ENCODE measurements around the gene STX12.
"Not testable (repeated sequence)": the region's sequence is repeated elsewhere in the genome, so short reads cannot be mapped to it uniquely, and the experiment has no call there.

The STX12 gene

DNA sequence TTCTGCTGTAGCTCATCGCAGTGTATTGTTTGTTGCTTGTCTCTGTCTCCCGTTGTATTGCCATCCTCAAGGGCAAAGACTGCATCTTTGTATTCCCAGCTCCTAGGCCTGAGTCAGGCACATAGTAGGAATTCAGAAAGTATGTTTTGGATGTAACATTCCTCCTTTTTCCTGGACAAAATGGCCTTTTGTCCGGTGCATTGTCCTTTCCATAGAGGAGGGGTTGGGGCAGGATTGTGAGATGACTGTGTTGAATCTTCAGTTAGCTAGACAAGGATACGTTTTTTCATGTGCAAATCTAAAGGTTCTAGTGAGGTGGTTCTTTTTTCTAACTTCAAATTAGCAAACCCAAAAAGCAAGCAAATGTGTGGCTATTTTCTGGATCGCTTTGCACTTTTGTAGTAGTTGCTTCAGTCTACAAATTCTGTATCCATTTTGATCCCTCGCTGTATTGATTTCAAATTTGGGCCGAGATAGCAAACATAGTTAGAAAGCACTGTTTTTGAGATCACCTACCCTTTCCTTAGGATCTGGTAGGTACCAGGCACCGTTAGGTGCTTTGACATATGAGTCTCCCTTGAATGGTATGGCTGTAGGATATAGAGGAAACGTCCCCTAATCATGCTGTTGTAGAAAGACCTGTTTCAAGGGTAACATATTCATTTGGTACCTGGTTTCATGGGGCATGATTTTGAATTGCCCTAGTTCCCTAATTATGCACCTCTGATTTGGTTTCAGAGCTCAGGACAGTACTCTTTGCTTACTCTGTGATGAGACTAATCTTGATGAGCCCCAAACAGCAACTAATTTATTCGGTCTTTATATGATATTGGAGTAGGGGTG lies 58.8 kb downstream of the STX12 start:
- no peak for DNase-seq

DNA sequence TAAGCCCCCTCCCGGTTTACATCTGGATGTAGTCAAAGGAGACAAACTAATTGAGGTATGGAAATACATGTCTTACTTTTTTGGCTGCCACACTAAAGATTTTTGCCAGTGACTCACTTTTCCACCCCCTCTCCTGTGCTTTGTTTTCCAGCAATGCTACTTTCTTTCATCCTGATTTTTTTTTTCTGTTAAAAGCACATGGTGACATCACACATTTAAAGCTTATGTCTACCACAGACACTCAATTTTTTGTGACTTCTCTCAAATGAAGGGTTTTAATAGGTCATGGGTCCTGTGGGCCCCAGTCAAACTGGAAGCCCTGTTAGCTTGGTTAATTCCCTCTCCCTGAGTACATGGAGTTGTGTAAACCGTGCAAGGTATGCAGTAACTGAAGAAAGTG lies 59.7 kb downstream of the STX12 start:
- DNase-seq = no peak

DNA sequence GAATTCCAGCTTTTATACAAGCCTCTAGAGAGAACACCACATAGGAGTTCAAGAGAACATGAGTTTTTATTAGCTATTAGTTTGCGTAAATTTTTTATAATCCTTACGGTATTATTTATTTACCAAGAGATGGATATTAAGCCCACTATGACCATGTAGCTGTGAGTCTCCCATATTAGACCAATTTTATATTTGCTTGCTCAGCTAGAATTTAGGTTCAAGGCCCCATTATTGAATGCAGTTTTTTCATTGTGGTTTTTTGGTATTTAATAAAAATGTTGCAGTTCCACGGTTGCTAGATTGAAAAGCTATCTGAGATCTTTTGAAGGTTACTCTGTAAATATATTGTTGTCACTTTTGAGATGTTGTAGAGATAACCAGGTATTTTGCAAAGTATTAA lies 60.5 kb downstream of the STX12 start:
- DNase-seq = no peak

DNA sequence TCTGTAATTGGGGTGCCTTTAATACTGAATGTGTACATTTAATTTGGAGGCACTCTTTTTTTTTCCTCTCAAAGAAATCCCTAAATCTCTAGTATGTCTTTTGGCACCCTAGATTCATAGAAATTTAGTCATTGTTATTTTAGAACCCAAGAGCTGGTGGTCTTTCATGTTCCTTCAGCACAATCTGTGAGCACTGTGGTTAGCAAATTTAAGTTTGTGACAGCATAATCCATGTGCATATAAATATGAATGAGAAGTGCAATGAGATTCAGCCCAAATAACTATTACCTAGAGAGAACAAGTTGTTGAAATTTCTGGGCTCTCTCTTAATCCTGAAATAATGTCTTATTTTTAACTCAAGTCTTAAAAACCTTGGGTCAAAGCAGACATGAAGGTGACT lies 62.0 kb downstream of the STX12 start:
- no peak for DNase-seq

DNA sequence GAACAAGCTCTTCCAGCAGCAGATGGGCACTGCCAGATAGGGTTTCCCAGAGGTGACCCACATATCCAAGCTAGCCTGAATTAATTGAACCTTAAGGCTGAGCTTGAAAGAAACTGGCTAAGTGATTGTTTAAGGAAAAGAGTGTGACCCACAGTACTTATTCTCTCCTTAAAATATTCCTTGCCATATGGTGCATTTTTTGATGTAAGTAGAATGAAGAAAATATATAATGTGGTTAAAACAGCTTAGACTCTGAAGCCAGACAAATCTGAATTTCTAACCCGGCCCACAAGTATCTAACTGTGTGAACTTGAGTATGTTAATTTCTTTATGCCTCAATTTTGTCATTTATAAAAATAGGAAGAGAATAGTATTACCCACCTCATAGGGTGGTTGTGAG lies 62.5 kb downstream of the STX12 start:
- no peak for DNase-seq

DNA sequence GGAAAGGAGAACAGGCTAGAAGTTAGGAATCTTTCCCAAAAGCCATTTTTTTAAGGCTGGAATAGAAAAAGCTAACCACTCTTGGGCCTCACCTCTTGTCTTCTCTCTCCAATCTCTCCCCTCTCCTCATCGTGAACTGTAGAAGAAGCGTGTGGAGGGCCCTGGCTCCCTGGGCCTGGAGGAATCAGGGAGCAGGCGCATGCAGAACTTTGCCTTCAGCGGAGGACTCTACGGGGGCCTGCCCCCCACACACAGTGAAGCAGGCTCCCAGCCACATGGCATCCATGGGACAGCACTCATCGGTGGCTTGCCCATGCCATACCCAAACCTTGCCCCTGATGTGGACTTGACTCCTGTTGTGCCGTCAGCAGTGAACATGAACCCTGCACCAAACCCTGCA lies 76.9 kb downstream of the STX12 start:
- DNase-seq = no peak

DNA sequence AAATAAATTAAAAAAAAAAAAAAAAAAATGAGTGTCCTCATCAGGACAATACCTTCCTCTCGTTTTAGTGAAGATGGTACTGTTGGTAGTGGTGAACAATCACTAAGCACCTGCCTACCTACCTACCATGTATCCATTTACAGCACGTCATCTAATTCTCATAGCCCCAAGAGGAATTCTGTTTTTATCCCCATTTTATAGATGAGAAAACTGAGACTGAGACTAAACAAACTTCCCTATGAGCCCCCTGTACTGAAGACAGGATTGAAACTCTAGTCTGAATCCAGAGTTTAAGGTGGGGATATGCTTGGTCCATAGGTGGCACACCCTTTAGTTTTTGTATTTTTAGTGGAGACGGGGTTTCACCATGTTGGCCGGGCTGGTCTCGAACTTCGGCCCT lies 82.1 kb downstream of the STX12 start:
- DNase-seq = no peak

DNA sequence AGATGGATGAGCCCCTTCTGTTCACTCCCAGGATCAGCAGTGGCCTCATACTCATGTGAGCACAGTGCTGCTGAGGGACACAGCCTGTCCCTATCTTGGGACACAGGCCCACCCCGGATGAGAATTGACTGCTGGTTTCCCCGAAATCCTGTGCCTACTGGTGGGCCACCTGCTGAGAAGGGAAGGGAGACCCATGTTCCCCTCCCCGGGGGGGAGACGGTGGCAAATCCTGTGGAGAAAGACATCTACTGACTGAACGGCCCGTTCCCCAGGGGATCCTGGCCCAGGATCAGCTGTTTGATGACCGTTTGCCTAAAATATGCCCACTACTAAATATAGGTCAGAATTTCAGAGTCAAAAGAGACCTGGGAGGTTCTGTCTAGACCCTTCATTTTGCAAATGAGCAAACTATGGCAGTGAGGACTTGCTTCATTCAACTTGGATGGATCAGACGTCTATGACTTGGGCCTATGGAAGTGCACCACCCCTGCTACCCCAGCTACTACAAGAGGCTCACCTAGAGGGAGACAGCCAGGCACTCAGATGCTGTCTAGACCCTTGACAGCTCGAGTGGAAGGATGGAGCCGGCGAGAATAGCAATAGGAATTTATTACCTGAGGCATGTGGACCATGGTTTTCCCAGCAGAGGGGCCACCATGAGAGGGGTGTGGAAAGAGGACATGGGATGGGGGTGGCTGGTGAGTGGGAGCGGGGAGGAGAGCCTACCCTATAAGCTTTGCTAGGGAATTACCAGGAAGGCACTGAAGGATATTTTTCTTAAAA lies 83.7 kb downstream of the STX12 start:
- DNase-seq = no peak

DNA sequence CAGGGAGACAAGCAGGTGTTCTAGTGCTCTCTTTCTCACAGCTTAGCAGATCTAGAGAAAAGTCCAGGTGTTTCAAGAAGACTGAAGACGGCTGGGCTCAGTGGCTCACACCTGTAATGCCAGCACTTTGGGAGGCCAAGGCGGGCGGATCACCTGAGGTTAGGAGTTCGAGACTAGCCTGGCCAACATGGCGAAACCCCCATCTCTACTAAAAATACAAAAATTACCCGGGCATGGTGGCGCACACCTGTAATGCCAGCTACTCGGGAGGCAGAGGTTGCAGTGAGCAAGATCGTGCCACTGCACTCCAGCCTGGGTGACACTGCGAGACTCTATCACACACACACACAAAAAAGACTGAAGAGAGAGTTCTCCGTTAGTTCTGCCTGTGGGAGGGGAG lies 84.5 kb downstream of the STX12 start:
- DNase-seq = not testable (repeated sequence)

DNA sequence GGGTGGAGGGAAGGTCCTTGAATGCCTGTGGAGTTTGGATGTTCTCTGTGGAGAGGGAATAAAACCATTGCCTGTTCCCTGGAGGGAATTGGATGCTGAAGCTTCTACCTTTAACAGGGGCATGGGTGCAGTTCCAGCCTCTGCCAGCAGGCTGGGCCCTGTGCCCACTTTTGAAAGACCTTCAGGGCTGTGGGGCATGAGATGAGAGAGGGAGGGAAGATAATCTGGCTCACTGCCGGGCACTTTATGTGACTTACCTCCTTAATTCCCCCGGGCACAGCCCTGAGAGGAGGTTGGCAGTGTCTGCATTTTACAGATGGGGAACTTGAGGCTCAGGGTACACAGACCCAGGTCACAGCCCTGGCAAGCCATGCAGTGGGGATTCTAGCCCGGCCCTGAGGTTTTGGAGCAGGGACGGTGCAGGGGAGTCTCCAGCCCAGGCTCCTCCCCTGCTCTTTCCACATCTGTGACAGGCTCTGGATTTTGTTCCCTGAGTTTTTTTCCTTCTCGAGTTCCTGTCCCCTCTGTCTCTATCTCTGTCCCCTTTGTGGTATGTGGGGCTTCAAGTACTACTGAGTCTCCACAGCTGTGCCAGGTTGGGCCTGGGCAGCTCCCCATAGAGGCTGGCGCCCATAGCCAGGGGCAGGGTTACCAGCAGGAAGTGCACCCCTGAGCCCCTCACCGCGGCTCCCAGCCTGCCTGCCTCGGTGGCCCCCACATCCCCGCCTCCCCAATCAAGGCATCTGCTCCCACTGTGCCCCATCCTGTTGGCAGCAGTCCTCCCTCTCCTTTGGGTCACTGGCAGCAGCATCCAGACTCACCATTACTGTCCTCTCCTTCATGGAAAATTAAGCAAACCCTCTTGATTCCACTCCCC lies 85.3 kb downstream of the STX12 start:
- peak; percentile 67 for DNase-seq

DNA sequence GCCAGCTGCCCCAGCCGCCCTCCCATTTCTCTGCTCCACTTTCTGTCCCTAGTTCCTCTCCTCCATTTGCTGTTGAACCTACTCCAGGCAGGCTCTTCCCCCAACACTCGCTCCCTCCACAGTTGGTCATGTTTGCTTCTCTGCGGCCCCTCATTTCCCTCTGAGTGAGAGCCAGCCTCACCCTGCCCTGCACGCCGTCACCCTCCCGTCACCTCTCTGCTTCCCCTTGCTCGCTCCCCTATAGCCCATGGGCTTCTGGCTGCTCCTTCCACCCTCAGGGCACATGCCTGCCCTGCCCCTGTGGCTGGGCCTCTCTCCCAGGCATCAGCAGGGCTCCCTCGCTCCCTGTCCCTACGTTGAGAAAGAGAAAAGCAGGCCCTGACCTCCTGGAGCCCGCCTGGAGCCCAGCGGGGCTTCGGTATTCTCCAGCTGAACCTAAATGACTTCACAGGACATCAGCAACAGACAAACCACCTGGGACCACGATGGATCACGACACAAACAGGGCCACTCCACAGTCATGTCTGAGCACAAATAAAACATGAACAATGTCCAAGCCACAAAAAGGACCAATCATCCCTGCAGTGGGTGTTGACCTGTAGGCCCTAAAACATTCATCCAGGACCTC lies 86.0 kb downstream of the STX12 start:
- DNase-seq = no peak

DNA sequence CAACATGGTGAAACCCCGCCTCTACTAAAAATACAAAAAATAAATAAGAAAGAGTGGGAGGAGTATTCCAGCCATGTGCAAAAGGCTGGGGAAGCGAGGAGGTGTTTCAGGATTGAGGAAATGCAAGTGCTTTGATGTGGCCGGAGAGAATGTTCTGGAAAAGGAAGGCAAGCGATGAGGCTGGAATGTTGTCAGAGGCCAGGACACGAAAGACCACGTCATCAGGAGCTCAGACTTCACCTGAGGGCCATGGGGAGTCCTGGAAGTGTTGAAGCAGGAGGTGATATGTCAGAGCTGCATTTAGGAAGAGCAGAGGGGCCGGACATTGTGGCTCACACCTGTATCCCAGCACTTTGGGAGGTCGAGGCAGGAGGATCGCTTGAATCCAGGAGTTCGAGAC lies 88.4 kb downstream of the STX12 start:
- no peak for DNase-seq

DNA sequence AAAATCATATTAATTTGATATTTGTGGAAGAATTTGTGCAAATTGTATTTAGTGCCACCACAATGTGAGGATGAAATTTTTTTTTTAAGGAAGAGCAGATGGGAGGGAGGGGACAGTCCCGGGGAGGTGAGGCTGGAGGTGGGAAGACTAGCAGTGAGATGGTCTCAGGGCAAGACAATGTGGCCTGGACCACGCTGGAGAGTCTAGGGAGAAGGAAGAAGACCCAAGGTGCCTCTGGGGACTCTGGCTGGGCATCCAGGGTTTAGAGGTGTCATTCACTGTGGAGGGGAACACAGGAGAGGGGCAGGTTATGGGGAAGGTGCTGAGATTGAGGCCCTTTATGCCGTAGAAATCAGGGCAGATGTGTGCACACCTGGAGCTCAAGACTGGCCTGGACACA lies 89.0 kb downstream of the STX12 start:
- DNase-seq = no peak

DNA sequence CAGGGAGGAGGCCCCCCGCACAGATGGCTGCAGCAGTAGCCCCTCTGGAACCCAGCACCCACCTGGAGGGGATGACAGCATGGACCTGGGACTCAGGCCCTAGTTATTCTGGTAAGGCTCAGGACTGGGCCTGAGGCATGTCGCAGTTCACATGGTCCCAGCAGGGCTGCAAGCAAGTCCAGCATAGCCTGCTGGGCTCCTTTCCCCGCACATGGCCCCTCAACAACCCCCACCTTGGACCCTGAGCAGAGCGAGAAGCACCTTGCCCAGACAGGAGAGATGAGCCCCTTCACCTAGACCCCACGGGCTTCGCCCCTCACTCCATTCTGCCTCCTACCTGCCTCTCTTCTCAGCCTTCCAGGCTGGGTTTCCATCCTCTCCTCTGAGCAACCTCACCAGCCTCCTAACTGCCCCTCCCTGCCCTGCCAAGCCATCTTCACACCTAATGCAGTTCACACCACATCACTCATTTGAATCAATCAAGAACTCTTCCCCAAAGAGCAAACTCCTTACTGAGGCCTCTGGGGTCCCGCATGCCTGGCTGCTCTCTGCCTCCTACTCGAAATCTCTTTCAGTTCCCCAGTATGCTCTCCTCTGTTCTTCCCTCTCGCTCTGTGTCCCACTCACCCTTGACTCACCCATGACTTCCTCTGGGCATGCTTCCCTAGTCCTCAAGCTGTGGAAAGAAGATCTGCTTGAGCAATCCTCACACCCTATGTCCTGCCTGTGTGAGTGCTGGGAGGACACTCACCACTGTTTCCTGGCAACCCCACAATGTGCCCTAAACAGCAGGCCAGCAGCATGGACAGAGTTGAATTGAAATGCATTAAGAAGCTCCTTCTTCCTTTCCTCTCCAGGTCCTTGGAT lies 89.9 kb downstream of the STX12 start:
- DNase-seq = no peak

DNA sequence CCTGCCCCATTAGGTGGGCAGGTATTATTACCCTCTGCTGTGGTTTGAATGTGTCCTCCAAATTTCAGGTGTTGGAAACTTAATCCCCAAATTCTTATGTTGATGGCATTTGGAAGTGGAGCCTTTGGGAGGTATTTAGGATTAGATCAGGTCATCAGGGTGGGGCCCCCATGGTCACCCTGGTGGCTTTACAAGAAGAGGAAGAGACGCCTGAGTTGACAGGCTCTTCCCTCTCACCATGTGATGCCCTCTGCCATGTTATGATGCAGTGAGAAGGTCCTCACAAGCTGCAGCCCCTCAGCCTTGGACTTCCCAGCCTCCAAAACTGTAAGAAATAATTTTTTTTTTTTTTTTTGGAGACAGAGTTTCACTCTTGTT lies 90.5 kb downstream of the STX12 start:
- no peak for DNase-seq

DNA sequence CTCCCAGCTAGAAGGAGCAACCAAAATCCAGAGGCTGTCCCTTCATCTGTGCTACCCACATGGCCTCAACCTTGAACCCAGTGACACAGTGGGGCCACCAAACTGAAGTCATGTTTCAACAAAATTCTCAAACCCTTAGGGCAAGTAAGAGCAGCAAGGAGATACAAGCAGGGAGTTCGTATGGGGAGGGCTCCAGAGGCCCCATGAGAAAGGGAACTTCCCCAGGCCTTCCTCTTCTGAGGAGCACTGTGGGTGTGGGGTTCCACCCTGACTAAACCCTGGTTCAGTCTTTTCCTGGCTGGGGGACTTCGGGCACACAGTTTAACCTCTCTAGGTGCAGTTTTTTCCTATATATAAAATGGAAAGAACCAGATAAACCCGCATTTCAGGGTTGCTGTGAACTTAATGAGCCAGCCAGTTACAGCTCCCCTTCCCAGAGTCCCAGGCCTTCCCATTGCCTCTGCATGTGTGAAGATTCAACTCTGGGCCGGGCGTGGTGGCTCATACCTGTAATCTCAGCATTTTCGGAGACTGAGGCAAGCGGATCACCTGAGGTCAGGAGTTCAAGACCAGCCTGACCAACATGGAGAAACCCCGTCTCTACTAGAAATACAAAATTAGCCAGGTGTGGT lies 91.4 kb downstream of the STX12 start:
- DNase-seq = no peak

DNA sequence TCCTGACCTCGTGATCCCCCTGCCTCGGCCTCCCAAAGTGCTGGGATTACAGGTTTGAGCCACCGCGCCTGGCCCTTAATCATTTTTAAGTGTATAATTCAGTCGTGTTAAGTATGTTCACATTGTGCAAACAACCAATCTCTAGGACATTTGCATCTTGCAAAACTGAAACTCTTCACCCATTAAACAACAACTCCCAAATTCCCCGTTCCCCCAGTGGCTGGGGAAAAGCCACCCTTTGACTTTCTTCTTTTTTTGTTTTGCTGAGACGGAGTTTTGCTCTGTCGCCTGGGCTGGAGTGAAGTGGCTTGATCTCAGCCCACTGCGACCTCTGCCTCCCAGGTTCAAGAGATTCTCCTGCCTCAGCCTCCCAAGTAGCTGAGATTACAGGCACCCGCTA lies 92.8 kb downstream of the STX12 start:
- DNase-seq = no peak

DNA sequence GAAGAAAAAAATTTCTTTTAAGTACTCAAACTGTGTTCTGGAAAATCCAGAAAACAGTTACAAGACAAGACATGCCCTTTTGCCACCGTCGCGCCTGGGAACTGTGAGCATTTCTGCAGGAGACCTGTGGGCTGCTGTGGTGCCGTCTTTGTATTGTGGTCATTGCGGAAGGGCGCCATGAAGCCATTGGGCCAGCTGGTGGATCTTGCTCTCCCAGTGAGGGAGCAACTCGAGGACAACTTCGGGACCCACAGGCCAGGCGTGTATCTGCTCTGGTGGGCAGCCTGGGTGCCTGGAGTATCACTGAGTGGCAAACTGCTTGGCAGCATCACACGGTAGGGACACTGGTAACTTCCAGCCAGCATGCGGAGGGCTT lies 95.5 kb downstream of the STX12 start:
- no peak for DNase-seq

DNA sequence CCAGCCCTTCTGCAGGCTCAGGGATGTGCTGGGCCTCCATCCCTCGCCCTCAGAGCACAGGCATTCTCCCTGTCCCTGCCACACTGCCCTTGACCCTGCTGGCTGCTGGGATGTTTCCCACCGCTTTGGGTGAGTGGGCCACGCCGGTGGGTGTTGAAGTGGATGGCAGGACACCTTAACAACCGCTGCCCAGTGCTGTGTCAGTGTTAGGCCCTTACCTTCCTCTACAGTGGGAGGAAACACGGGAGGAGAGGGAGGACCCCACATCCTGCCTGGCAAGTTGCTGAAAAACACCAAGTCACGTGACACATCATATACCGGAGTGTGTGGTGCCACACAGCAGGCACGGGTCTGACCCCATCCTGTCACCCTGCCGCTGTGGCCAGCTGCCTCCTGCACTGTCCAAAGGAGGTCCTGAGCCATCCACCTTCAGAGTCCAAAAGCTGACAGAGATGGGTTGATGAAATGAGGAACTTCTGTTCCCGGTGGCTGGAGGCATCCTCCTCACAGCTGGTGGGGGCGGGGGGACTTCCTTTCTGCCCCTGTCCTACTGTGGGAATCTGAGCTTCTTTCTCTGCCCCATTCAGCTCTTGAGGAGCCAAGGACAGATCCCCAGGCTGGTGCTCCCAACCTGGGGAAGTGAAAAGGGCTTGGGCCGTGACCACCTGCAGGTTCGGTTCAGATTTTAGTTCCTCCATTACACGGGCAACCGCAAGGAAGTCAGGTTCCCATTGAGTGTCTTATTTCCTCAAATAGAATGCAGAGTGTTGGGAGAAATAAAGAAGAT lies 96.1 kb downstream of the STX12 start:
- DNase-seq = no peak

DNA sequence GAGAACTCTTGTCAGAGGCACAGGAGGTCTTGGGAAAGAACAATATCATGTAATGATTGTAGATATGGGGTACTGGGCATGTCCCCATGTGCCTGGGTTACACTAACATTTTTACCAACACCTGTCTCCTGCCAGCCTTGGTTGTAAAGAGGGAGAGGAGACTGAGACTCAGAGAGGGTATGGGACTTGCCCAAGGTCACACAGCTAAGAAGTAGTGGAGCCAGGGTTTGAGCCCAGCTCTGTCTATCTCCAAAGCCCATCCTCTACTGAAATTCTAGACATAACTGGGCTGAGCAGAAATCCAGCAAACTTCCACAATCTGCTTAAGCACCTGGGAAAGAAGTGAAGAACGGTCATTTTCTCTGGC lies 96.7 kb downstream of the STX12 start:
- no peak for DNase-seq

DNA sequence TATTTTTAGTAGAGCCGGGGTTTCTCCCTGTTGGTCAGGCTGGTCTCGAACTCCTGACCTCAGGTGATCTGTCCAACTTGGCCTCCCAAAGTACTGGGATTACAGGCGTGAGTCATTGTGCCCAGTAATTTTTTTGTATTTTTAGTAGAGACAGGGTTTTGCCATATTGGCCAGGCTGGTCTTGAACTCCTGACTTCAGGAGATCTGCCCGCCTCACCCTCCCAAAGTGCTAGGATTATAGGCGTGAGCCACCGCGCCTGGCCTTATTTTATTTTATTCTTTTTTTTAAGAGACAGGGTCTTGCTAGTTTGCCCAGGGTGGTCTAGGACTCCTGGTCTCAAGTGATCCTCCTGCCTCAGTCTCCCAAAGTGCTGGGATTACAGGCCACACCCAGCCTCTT lies 98.1 kb downstream of the STX12 start:
- DNase-seq = not testable (repeated sequence)
